GM18508 (cell line): ENCODE data around the gene HDGFL3.

ENCODE experiments used
- ATAC-seq: cut with Tn5 transposase; IDR thresholded peaks from one replicate; pipeline ENCODE4 v1.9.1; 2021; ENCODE audit warnings: moderate number of reproducible peaks; ENCODE audit not compliant: insufficient read depth, unreplicated experiment

HDGFL3 gene

GRCh38 chr15:83132861-83133523 is 74.6 kb downstream of the HDGFL3 start:
- ATAC-seq, result no peak

GRCh38 chr15:83129791-83130190 is 77.8 kb downstream of the HDGFL3 start:
- no peak for ATAC-seq

- no peak for ATAC-seq
Measured at GRCh38 chr15:83127547-83128150, 80.0 kb downstream of the HDGFL3 start.

GRCh38 chr15:83123529-83123928 is 84.1 kb downstream of the HDGFL3 start:
- no peak for ATAC-seq

GRCh38 chr15:83119968-83120581 is 87.5 kb downstream of the HDGFL3 start:
- no peak for ATAC-seq

GRCh38 chr15:83118968-83119367 is 88.7 kb downstream of the HDGFL3 start:
- no peak for ATAC-seq

- no peak for ATAC-seq
Measured at GRCh38 chr15:83118291-83118827, 89.3 kb downstream of the HDGFL3 start.

GRCh38 chr15:83115831-83116565 is 91.6 kb downstream of the HDGFL3 start:
- peak; percentile 70 for ATAC-seq

GRCh38 chr15:83115410-83115809 is 92.2 kb downstream of the HDGFL3 start:
- no peak for ATAC-seq

- no peak for ATAC-seq
Measured at GRCh38 chr15:83114856-83115255, 92.8 kb downstream of the HDGFL3 start.

- ATAC-seq, result no peak
Measured at GRCh38 chr15:83113881-83114674, 93.5 kb downstream of the HDGFL3 start.

GRCh38 chr15:83112956-83113299 is 94.7 kb downstream of the HDGFL3 start:
- ATAC-seq, result no peak

- no peak for ATAC-seq
Measured at GRCh38 chr15:83112233-83112955, 95.2 kb downstream of the HDGFL3 start.

- no peak for ATAC-seq
Measured at GRCh38 chr15:83111149-83111548, 96.5 kb downstream of the HDGFL3 start.

- ATAC-seq, result no peak
Measured at GRCh38 chr15:83110381-83110780, 97.2 kb downstream of the HDGFL3 start.

- no peak for ATAC-seq
Measured at GRCh38 chr15:83109532-83109931, 98.1 kb downstream of the HDGFL3 start.

- peak; percentile 76 for ATAC-seq
Measured at GRCh38 chr15:83108266-83109219, 99.1 kb downstream of the HDGFL3 start.

- no peak for ATAC-seq
Measured at GRCh38 chr15:83107841-83108181, 99.8 kb downstream of the HDGFL3 start.
